ENCODE data around the gene PPP1R15A.
"Not testable (repeated sequence)": the region's sequence is repeated elsewhere in the genome, so short reads cannot be mapped to it uniquely, and the experiment has no call there.

PPP1R15A gene

GRCh38 chr19:48872182-48872883 lies at the start of gene PPP1R15A:
Gene PPP1R15A (plus strand): TSS chr19:48872421. CDS start chr19:48873234, 813 bp downstream.
- peak; percentile 95 for DNase-seq

GRCh38 chr19:48822514-48822913 lies 49.7 kb upstream of the PPP1R15A start:
- no peak for DNase-seq

- DNase-seq: no peak
Measured at GRCh38 chr19:48826606-48827020, 45.6 kb upstream of the PPP1R15A start.

- no peak for DNase-seq
Measured at GRCh38 chr19:48830088-48830487, 42.1 kb upstream of the PPP1R15A start.

- DNase-seq: no peak
Measured at GRCh38 chr19:48830965-48831364, 41.3 kb upstream of the PPP1R15A start.

GRCh38 chr19:48833049-48833448 lies 39.2 kb upstream of the PPP1R15A start:
- no peak for DNase-seq

GRCh38 chr19:48833977-48834376 lies 38.2 kb upstream of the PPP1R15A start:
- no peak for DNase-seq

- DNase-seq: peak; percentile 90
Measured at GRCh38 chr19:48835734-48836088, 36.5 kb upstream of the PPP1R15A start.

GRCh38 chr19:48836089-48837017 lies 35.9 kb upstream of the PPP1R15A start, which contains the start of gene HSD17B14:
Gene HSD17B14 (minus strand): TSS chr19:48836491. CDS start chr19:48836411, 80 bp downstream.
- peak; percentile 20 for DNase-seq

GRCh38 chr19:48837051-48837524 lies 35.1 kb upstream of the PPP1R15A start:
- peak; percentile 90 for DNase-seq

- no peak for DNase-seq
Measured at GRCh38 chr19:48837687-48838086, 34.5 kb upstream of the PPP1R15A start.

GRCh38 chr19:48841047-48841446 lies 31.2 kb upstream of the PPP1R15A start:
- no peak for DNase-seq

GRCh38 chr19:48841571-48841970 lies 30.6 kb upstream of the PPP1R15A start:
- no peak for DNase-seq

- peak; percentile 41 for DNase-seq
Measured at GRCh38 chr19:48842789-48843162, 29.4 kb upstream of the PPP1R15A start.

GRCh38 chr19:48844472-48844871 lies 27.7 kb upstream of the PPP1R15A start:
- DNase-seq: no peak

GRCh38 chr19:48845384-48845783 lies 26.8 kb upstream of the PPP1R15A start:
- DNase-seq: no peak

- DNase-seq: not testable (repeated sequence)
Measured at GRCh38 chr19:48846659-48847058, 25.6 kb upstream of the PPP1R15A start.

GRCh38 chr19:48852292-48852691 lies 19.9 kb upstream of the PPP1R15A start:
- DNase-seq: no peak

- DNase-seq: no peak
Measured at GRCh38 chr19:48853483-48853882, 18.7 kb upstream of the PPP1R15A start.

GRCh38 chr19:48854103-48854502 lies 18.1 kb upstream of the PPP1R15A start:
- no peak for DNase-seq

GRCh38 chr19:48856921-48857320 lies 15.3 kb upstream of the PPP1R15A start:
- DNase-seq: no peak

- no peak for DNase-seq
Measured at GRCh38 chr19:48858984-48859710, 13.1 kb upstream of the PPP1R15A start.
